K562 (cell line): ENCODE data around the gene SERBP1. TPM values are rescaled to one million over a fixed set of nuclear protein-coding genes. Genes with fewer than 3 reads are reported as not detected.

Experiments
- ATF7 ChIP-seq: fragments of 450-650 bp; IDR thresholded peaks from 2 replicates; pipeline ENCODE4 v1.7.1; 2014; ENCODE audit warnings: mild to moderate bottlenecking, moderate library complexity
- CCNT2 ChIP-seq: IDR thresholded peaks from 2 replicates; pipeline ENCODE4 v1.6.1; 2011; ENCODE audit warnings: borderline replicate concordance, low read depth, mild to moderate bottlenecking, moderate library complexity, mixed read lengths, low read length; ENCODE audit not compliant: insufficient read length; ENCODE audit errors: extremely low read depth
- CHD2 ChIP-seq: IDR thresholded peaks from 2 replicates; pipeline ENCODE4 v1.6.1; 2011; ENCODE audit warnings: low read depth, low read length
- ETV5 ChIP-seq: sonication (generic); formaldehyde crosslinking; IDR thresholded peaks from 2 replicates; pipeline ENCODE4 v1.4.0; 2020; ENCODE audit warnings: low read depth, mild to moderate bottlenecking, missing genetic modification reagents
- HLTF ChIP-seq: fragments of 450-650 bp; IDR thresholded peaks from 2 replicates; pipeline ENCODE4 v1.6.1; 2016
- HNRNPK ChIP-seq: fragments of 200-400 bp; formaldehyde crosslinking; IDR thresholded peaks from one replicate; pipeline ENCODE4 v1.6.1; 2018; ENCODE audit warnings: mild to moderate bottlenecking, low read depth, low read length; ENCODE audit not compliant: poor library complexity, severe bottlenecking
- KLF13 ChIP-seq: fragments of 450-650 bp; IDR thresholded peaks from 2 replicates; pipeline ENCODE4 v1.6.1; 2016; ENCODE audit warnings: missing genetic modification characterization, low read depth, mild to moderate bottlenecking, missing compliant biosample characterization, moderate library complexity, borderline replicate concordance
- MBD2 ChIP-seq: sonication (generic); IDR thresholded peaks from 2 replicates; pipeline ENCODE4 v1.6.1; 2016; ENCODE audit warnings: low read depth, borderline replicate concordance
- RAD51 ChIP-seq: fragments of 450-650 bp; IDR thresholded peaks from 2 replicates; pipeline ENCODE4 v1.7.1; 2016; ENCODE audit warnings: low read depth, mild to moderate bottlenecking, borderline replicate concordance
- TBP ChIP-seq: optimal IDR thresholded peaks from 2 replicates; pipeline ENCODE3; 2011; ENCODE audit warnings: low read depth, low read length, improper control_type of control experiment
- XRCC5 ChIP-seq: fragments of 200-400 bp; formaldehyde crosslinking; IDR thresholded peaks from 2 replicates; pipeline ENCODE4 v1.6.1; 2017; ENCODE audit warnings: low read depth, mild to moderate bottlenecking, low read length
- ZNF431 ChIP-seq: sonication (generic); formaldehyde crosslinking; IDR thresholded peaks from 2 replicates; pipeline ENCODE4 v1.8.0; 2022; ENCODE audit warnings: mild to moderate bottlenecking, missing genetic modification reagents
- ZNF507 ChIP-seq: conservative IDR thresholded peaks from 2 replicates; pipeline ENCODE4 v1.6.1; 2017; ENCODE audit warnings: missing genetic modification characterization, missing compliant biosample characterization
- ZNF589 ChIP-seq: fragments of 200-800 bp; sonication (Bioruptor generic); IDR thresholded peaks from 2 replicates; pipeline ENCODE4 v1.6.1; 2016; ENCODE audit warnings: low read depth, missing genetic modification characterization, missing compliant biosample characterization
- polyA plus RNA-seq, 8 experiments: library from polyadenylated mRNA; depleted of rRNA in 4 of 8; stranded (reverse) in 5 of 8; unstranded in 3 of 8; fragments of >200 nt; fragmentation: Nextera tagmentation in 2 of 8; fragmentation: Illumina TruSeq in 1 of 8; extraction: Ambion mirVana in 2 of 8; extraction: Trizol in 1 of 8; gene quantifications; 2 replicates each; pipeline versions ENCODE4 v1.2.1 to v1.2.3, GENCODE V29; 2011 to 2014; ENCODE audit warnings: inconsistent platforms in 1 of 8, missing spikeins in 1 of 8
- total RNA-seq, 7 experiments: library from RNA; depleted of rRNA in 6 of 7; stranded (reverse); fragments of >200 nt in 6 of 7; fragmentation: Illumina TruSeq in 2 of 7; extraction: Trizol in 2 of 7; gene quantifications; 2 replicates each; pipeline versions ENCODE4 v1.2.1 to v1.2.3, GENCODE V29; 2011 to 2021; ENCODE audit warnings: low replicate concordance in 1 of 7
- TF ChIP-seq, protein P1 (sequence below): fragments of 450-650 bp; IDR thresholded peaks from 2 replicates; pipeline ENCODE4 v1.6.1; 2017; ENCODE audit warnings: antibody characterized with exemption, mild to moderate bottlenecking
- TF ChIP-seq, protein P2 (sequence below): sonication (generic); formaldehyde crosslinking; IDR thresholded peaks from 2 replicates; pipeline ENCODE4 v1.8.0; 2022; ENCODE audit warnings: mild to moderate bottlenecking, missing genetic modification reagents, borderline replicate concordance
- TF ChIP-seq, protein P3 (sequence below), 2 experiments: fragments of 450-650 bp; IDR thresholded peaks; 2 replicates each; pipeline ENCODE4 v1.6.1; 2016

Gene SERBP1
- total and polyA plus RNA-seq, 9 of the 15 experiments (the other 6 are each of a cell fraction or from before 2014, with no cell fraction given): 79.9 to 761 (median 464) TPM

DNA sequence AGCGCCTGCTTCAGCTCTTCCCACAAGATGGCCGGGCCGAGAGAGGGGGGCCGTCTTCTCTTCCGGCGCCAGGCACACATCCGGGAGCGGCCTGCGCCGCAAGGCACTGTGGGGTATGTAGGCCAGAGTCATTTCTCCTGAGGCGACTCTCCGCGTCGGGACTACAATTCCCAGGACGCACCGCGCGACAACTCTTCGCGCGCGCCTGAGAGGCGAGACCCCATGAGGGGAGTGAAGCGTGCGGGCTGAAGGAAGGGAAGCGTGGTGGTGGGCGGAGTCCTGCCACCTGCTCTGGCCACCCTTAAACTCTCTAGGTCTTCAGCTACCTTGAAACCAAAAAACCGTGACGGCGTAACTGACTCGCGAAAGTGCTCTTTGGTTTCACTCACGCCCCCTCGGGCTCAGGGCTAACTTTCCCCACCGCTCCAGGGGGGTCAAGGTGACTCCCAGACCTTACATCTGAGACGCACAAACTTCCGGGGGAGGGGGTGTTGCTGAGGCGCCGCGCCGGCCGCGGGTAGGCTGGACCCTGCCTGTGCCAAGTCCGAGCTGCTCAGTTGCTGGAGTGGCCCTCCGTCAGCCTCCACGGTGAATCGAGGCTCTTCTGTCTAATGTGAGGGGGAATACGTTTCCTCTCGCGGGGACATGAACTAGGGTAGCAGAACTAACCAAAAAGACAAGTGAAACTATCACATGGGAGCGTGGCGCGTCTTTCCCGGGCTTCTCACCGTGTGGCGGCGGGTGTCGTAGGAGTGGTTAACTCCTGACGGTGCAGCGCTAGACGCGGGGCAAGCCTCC lies at the start of gene SERBP1 (continued):
- TF ChIP-seq CCNT2: peak; percentile 22
- 0 out of 2 replicates have a peak, but pooled peaks have one; percentile 56 for TF ChIP-seq ZNF589
- TF ChIP-seq MBD2: peak; percentile 28; the same call in 1 of the 2 replicates
- TF ChIP-seq ZNF431 (CRISPR knock-in tag): 0 out of 2 replicates have a peak, but pooled peaks have one; percentile 57
- TF ChIP-seq, protein P1, sequence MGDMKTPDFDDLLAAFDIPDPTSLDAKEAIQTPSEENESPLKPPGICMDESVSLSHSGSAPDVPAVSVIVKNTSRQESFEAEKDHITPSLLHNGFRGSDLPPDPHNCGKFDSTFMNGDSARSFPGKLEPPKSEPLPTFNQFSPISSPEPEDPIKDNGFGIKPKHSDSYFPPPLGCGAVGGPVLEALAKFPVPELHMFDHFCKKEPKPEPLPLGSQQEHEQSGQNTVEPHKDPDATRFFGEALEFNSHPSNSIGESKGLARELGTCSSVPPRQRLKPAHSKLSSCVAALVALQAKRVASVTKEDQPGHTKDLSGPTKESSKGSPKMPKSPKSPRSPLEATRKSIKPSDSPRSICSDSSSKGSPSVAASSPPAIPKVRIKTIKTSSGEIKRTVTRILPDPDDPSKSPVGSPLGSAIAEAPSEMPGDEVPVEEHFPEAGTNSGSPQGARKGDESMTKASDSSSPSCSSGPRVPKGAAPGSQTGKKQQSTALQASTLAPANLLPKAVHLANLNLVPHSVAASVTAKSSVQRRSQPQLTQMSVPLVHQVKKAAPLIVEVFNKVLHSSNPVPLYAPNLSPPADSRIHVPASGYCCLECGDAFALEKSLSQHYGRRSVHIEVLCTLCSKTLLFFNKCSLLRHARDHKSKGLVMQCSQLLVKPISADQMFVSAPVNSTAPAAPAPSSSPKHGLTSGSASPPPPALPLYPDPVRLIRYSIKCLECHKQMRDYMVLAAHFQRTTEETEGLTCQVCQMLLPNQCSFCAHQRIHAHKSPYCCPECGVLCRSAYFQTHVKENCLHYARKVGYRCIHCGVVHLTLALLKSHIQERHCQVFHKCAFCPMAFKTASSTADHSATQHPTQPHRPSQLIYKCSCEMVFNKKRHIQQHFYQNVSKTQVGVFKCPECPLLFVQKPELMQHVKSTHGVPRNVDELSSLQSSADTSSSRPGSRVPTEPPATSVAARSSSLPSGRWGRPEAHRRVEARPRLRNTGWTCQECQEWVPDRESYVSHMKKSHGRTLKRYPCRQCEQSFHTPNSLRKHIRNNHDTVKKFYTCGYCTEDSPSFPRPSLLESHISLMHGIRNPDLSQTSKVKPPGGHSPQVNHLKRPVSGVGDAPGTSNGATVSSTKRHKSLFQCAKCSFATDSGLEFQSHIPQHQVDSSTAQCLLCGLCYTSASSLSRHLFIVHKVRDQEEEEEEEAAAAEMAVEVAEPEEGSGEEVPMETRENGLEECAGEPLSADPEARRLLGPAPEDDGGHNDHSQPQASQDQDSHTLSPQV: peak; percentile 80
- TF ChIP-seq, protein P2, sequence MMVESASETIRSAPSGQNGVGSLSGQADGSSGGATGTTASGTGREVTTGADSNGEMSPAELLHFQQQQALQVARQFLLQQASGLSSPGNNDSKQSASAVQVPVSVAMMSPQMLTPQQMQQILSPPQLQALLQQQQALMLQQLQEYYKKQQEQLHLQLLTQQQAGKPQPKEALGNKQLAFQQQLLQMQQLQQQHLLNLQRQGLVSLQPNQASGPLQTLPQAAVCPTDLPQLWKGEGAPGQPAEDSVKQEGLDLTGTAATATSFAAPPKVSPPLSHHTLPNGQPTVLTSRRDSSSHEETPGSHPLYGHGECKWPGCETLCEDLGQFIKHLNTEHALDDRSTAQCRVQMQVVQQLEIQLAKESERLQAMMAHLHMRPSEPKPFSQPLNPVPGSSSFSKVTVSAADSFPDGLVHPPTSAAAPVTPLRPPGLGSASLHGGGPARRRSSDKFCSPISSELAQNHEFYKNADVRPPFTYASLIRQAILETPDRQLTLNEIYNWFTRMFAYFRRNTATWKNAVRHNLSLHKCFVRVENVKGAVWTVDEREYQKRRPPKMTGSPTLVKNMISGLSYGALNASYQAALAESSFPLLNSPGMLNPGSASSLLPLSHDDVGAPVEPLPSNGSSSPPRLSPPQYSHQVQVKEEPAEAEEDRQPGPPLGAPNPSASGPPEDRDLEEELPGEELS (CRISPR knock-in tag): peak; percentile 87; the same call in 1 of the 2 replicates
- TF ChIP-seq TBP: peak; percentile 84
- TF ChIP-seq ZNF507 (tag): no peak
- TF ChIP-seq HNRNPK: no peak
- 0 out of 2 replicates have a peak, but pooled peaks have one; percentile 56 for TF ChIP-seq XRCC5
- TF ChIP-seq, protein P3, sequence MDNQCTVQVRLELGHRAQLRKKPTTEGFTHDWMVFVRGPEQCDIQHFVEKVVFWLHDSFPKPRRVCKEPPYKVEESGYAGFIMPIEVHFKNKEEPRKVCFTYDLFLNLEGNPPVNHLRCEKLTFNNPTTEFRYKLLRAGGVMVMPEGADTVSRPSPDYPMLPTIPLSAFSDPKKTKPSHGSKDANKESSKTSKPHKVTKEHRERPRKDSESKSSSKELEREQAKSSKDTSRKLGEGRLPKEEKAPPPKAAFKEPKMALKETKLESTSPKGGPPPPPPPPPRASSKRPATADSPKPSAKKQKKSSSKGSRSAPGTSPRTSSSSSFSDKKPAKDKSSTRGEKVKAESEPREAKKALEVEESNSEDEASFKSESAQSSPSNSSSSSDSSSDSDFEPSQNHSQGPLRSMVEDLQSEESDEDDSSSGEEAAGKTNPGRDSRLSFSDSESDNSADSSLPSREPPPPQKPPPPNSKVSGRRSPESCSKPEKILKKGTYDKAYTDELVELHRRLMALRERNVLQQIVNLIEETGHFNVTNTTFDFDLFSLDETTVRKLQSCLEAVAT (IDR thresholded peaks at IDR 0.05): 0 out of 4 replicates have a peak, but pooled peaks of 1 of the 2 experiments have one; percentile 30
- TF ChIP-seq CHD2: peak; percentile 91
- peak; percentile 71 for TF ChIP-seq ATF7
- TF ChIP-seq HLTF: peak; percentile 39; the same call in 1 of the 2 replicates
- TF ChIP-seq KLF13: peak; percentile 97
- TF ChIP-seq ETV5: peak; percentile 80
- TF ChIP-seq RAD51: peak; percentile 9; the same call in 1 of the 2 replicates
